KOPT-K1 (cell line): Measurements from ENCODE around the gene ADM.

Experiments used
- H3K27ac ChIP-seq: fragments of 200-600 bp; sonication (generic); 2 replicates; pipeline ENCODE4 v1.5.1; 2016; ENCODE audit warnings: antibody characterized with exemption, mild to moderate bottlenecking, low read depth, low read length; ENCODE audit not compliant: poor library complexity, severe bottlenecking
- H3K36me3 ChIP-seq: fragments of 200-600 bp; sonication (generic); 2 replicates; pipeline ENCODE4 v1.5.1; 2017; ENCODE audit warnings: antibody characterized with exemption, mild to moderate bottlenecking, low read length, moderate library complexity; ENCODE audit not compliant: insufficient read depth
- H3K9me3 ChIP-seq: fragments of 200-600 bp; sonication (generic); 2 replicates; pipeline ENCODE4 v1.5.1; 2017; ENCODE audit warnings: antibody characterized with exemption, low read length, mild to moderate bottlenecking; ENCODE audit not compliant: insufficient read depth, poor library complexity, severe bottlenecking

The ADM gene

DNA sequence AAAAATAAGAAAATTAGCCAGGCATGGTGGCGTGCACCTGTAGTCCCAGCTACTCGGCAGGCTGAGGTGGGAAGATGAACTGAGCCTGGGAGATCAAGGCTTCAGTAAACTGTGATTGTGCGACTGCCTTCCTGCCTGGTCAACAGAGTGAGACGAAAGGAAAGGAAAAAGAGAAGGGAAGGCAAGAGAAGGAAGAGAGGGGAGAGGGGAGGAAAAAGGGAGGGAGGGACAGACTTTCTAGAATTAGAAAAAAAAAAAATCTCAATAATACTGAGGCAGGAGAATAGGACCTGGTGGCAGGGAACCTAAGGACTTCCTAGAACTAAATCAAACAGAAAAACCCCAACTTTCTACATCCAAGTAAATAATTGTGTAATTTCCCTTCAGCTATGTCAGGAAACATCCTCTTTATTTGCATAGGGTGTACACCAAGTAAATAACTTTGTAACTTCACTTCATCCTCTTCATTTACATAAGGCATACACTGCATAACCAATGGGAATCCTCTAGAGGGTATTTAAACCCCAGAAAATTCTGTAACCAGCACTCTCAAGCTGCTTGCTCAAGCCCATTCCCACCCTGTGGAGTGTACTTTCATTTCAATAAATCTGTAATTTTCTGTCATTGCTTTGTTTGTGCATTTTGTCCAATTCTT is 19.6 kb upstream of the ADM start:
- Histone ChIP-seq H3K27ac (no peak overlapping the region), H3K36me3 (no peaks in the 10 kb centered on the region), H3K9me3 (no peaks in the 10 kb centered on the region)

DNA sequence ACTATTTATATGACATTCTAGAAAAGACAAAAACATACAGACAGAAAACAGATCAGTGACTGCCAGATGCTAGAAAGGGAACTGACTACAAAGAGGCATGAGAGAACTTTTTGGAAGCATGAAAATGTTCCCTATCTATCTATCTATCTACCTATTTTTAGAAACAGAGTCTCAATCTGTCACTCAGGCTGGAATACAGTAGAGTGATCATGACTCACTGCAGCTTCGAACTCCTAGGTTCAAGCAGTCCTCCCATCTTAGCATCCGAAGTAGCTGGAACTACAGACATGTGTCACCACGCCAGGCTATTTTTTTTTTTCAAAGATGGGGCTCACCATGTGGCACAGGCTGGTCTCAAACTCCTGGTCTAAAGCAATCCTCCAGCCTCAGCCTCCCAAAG is 17.7 kb upstream of the ADM start:
- H3K36me3 ChIP-seq, result no peaks in the 10 kb centered on the region
- no peaks in the 10 kb centered on the region for H3K9me3 ChIP-seq
- no peak overlapping the region for H3K27ac ChIP-seq

DNA sequence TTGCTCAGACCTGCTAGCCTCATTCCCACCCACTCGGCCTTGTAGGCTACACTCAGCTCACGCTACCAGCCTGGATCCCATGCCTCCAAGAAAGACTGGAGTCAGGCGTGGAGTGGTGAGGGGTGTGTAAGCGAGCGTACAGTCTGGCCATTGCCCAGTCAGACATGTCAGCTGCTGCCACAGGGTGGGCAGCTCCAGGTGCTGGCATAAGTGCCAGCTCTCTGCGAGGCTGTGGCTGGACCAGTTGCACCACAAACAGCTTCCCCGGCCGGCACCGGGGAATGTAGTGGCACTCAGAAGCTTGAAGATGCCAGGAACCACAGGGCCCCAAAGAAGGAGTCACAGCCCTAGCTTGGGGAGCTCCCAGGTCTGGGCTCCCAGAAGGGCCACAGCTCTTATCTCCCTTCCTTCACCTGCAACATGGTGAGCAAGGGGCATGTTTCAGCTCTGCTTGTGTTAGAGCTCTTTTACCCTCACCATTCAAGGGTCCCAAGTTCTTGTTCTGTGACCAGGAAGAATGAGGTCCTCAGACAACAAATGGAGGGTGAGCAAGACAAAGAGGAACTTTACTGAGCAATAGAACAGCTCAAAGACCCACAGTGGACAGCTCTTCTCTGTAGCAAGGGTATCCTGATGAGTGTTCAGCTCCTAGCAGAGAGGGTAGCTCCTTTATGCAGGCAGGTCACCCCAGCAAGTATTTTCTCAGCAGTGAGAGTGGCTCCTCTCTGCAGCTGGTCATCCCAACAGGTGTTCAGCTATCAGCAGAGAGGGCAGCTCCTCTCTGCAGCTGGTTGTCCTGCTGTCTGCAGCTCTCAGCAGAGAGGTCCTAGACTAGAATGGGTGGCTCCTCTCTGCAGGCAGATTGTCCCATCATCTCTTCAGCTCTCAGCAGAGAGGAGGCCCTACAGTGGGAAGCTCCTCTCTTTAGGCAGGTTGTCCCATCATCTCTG is 16.8 kb upstream of the ADM start:
- Histone ChIP-seq H3K27ac (no peak overlapping the region), H3K36me3 (no peaks in the 10 kb centered on the region), H3K9me3 (no peaks in the 10 kb centered on the region)

DNA sequence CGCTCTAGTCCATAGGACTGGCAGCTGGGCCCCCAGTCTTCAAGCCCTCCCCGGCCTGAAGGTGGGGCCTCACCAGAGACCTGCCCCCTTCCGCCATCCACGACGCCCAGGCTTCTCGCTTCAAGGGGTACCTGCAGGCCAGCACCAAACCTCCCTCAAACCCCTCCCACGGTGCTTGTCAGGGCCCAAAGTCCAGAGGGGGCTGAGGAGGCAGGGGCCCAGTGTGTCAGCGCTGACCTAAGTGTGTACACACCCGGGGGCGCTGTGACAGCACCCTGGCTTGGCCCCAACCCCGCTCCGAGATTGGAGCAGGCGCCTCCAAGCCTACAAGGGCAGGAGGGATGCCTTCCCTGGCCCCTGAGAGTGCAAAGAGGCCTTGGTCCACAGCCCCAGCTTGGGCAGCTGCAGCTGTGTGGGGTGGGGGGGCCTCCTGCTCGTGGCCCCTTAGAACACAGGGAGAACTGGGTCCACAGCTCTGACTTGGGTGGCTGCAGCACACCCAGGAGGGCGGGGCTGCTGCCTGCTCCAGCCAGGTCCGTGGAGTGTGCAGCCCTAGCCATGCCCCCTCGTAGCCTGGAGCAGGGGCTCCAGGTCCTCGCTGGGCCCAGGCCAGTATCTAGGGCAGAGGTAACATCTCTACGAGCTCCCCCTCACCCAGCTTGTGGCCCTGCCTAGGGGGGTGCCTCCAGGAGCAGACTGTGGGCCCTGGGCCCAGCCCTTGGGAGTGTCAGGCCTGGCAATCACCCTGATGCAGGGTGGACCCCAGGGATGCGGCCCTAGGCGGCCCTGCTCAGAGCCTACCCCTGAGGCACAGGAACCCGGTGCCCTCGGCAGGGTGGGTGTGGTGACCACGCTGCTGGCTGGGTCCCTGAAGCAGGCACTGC is 15.8 kb upstream of the ADM start:
- no peaks in the 10 kb centered on the region for H3K36me3 ChIP-seq
- no peak overlapping the region for H3K27ac ChIP-seq
- no peaks in the 10 kb centered on the region for H3K9me3 ChIP-seq

DNA sequence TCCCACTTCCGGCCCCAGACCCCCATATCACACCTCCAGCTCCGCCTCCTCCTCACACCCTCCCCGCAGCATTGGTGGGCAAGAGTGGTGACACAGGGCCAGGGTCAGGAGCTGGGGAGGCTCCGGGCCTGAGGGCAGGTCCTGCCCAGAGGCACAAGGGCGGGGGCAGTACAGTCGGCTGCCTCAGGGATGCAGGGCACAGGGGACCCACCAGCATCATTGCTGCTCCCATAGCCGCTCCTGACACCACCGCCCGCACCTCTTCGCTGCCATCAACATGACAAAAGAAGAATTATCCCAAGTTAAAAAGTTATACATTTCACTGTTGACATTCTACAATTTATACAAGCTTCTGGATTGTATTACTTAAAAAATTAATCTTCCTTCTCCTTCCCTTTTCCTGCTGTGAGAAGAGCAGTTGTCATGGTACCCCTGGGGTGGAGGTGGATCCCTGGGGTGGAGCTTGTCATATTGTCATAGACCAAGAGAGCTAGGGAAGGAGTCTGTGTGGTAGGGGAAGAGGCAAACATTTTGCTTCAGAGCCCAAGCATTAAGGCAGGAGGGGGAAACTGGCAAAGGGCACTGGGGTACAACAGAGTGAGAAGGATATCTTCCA is 15.0 kb upstream of the ADM start:
- no peaks in the 10 kb centered on the region for H3K36me3 ChIP-seq
- H3K9me3 ChIP-seq, result no peaks in the 10 kb centered on the region
- no peak overlapping the region for H3K27ac ChIP-seq

DNA sequence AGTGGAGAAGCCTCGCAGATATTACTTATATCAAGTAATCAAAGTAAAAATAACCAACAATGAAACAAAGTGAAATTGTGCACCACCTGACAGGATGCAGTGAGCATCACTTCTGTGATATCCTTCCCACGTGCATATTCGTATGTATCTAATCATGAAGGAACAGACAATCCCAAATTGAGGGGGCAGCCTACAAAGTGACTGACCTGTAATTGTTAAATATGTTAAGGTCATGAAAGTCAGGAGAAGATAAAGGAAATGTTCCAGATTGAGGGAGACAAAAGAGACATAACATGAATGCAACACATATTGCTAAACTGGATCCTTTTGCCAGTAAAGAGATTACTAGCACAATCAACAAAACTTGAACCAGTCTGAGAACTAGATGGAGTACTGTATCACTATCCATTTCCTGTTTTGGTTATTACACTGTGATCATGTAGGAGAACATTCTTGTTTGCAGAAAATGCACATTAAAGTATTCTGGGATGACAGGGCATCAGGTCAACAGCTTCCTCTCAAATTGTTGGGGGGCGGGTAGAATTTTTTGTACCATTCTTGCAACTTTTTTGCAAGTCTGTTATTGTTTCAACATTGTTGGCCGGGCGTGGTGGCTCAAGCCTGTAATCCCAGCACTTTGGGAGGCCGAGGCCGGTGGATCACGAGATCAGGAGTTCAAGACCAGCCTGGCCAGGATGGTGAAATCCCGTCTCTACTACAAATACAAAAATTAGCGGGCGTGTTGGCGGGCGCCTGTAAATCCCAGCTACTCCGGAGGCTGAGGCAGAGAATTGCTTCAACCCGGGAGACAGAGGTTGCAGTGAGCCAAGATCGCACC is 12.9 kb upstream of the ADM start:
- Histone ChIP-seq H3K9me3 (no peaks in the 10 kb centered on the region), H3K36me3 (no peaks in the 10 kb centered on the region), H3K27ac (no peak overlapping the region)

DNA sequence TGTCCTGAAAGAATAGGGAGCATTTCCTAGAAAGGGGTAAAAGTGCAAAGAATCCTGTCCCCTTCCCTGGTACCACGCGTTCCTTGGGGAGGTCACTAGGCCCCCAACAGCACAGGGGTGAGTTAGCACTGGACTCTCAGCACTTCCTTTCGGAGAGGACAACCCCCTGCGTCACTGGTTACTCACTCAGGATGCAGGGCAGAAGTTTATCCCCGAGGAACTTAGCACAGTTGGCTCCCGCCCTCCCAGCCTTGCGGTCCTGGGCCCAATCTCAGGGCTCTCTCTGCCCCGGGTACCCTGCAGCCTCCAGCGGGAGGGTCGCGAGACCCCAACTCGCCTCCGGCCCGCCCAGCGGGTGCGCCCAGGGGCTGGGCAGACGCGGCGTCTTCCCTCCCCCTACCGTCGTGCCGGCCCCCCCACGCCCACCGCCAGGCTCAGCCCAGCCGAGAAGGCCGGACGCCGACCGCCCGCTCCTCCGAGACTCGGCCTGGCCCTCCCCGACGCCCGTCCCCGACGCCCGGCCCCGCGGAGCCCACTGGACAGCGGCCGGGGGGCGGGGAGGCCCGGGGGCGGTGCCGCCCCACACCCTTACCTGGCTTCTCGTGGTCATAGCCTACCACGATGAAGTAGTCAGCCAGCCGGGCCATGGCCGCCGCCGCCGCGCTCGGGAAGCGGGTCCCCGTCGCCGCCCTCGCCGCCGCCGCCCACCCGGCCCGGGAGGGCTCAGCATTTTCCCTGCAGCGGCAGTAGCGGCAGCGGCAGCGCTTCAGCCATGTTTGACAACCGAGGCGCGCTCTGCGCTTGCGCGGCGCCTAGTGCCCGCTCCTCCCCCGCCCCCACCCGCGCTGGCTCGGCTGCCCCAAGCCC is 11.2 kb upstream of the ADM start, which contains the start of gene SBF2:
Gene SBF2 (minus strand): TSS at position 797 of the 867 bp plus-strand sequence. CDS start 150 bp downstream, at position 647.
- Histone ChIP-seq H3K27ac (peak within 1 kb of the TSS; percentile 47), H3K36me3 (no peaks in the 10 kb centered on the region), H3K9me3 (no peaks in the 10 kb centered on the region)

DNA sequence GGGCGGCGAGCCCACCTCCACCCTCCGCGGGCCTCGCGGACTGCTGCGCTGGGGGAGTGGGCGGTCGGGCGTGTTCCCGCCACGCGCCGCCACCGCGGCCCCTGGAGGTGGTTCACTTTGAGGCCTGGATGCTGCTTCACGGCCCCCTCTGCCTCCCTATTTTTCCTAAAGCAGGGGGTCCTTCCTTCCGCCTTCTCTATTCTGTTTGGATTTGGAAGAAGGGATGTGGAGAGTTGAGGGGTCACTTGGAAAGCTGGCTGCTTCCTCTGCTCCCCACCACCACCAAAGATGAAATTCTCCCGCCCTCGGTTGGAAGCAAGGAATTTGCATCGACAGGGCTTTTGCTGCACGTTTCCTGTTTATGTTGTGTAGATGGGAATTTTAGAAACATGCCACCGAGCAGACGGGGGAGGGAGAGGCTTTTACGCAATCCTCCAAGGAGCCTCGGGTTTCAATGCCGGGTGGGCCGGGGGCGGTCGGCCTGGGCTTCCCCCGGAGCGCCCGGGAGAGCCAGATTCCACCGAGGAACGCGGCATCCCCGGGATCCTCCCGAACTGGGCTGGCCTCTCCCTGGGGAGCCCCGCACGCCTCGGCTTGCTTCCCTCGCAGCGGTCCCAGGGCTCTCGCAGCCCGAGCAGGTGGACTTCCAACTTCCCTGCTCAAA is 10.5 kb upstream of the ADM start:
- no peaks in the 10 kb centered on the region for H3K36me3 ChIP-seq
- no peaks in the 10 kb centered on the region for H3K9me3 ChIP-seq
- peak overlapping the region; percentile 47 for H3K27ac ChIP-seq

DNA sequence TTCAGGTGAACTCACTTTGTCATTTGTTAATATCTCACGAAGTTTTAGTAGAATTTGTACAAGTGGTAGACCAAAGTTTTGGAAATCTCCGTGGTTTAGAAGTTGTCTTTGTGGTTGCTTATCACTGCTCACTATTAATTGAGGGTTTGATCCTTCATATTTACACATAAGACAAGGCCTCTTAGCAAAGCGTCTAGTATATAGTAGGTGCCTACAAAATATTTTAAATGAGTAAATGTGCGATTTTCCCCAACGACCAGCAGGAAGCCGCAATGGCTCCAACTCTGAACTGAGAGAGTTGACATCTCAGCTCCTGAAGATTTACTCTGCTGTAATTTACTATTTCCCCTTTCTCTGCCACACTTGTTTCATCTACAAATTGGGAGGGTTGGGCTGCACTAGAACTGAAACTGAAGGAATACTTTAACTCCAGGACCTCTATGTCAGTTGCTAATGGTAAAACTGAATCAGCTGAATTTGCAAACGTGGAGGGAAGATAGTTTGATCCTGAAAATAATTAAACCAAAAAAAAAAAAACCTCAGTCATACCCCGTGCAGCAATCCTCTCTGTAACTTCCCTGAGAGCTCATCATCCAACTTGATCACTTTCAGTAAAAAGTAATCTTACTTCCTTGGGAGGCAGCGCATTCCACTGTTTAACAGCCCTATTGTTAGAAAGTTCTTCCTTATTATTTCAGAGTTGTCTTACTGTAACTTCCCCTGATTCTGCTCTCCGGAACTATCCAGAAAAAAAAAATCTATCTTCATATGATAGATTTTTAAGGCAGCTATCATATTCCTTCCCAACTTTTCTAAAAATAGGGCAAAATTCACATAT is 9.6 kb upstream of the ADM start:
- H3K9me3 ChIP-seq, result no peaks in the 10 kb centered on the region
- no peak overlapping the region for H3K27ac ChIP-seq
- no peaks in the 10 kb centered on the region for H3K36me3 ChIP-seq

DNA sequence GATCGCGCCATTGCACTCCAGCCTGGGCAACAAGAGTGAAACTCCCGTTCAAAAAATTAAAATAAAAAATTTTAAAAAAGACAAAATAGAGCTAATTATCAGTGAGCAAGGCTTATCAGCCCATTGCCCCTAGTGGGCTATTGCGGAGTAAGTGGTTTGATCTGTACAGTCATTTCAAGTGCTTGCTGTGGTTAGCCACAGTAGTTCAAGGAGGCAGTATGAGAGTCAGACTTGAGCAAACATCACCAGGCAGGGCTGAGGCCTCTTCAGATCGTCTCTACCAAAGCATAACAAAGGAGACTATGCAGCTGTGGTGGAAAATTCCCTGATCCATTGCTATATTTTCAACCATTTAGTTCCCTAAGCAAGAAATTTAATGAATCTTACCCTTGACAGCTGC is 6.5 kb upstream of the ADM start:
- no peaks in the 10 kb centered on the region for H3K36me3 ChIP-seq
- no peak overlapping the region for H3K27ac ChIP-seq

DNA sequence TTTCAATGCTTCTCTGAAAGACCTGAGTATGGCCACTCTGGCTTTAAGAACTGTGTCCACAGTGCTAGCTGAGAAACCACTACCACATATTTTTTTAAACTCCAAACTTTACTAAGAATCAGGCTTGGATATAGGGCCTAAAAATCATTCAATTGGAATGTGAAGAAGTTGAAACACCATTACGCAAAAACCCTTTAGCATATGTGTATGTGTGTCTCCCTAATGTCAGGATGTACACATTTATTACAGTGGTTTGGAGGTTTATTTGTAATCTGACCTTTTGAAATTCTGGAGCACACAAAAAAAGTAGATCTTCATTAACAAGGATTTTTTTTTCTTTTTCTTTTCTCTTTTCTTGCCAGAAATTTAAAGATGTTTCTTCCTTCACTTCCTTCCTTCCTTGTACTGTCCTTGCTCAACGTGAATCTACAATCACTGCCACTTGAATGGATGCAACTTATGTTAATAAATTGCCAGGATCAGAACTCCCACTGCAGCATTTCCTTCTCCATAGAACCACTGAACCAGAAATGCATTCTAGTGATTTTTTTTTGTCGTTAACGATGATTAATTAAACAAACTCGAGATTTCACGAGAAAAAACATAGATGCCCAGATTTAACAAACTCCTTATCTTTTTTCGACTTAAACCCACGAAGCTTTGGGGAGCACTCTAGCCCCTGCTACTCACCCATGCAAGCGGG is 3.1 kb upstream of the ADM start:
- H3K9me3 ChIP-seq, result no peaks in the 10 kb centered on the region
- H3K27ac ChIP-seq, result no peak overlapping the region
- H3K36me3 ChIP-seq, result no peaks in the 10 kb centered on the region

More for the DNA sequence above, 6.5 kb upstream of the ADM start:
- H3K9me3 ChIP-seq, result no peaks in the 10 kb centered on the region

DNA sequence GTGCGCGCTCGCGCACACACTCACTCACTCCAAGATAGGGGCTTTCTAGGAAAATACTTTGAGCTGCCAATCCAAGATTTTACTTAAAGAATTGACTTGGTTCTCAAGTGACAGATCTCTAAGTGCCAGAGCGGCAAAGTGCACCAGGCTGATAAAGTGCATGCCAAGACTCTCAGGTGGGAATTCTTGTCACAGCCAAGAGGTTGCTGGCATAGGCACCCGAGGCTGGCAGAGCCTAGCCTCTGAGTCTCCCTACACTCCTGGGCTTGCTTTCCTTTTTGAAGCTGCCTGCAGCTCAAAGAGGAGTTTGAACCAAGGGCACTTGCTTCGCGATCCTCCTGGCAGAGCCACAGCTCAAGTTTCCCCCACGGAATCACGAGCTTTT is 2.5 kb upstream of the ADM start:
- no peak overlapping the region for H3K27ac ChIP-seq
- H3K36me3 ChIP-seq, result no peaks in the 10 kb centered on the region
- H3K9me3 ChIP-seq, result no peaks in the 10 kb centered on the region
